IMR-90 (cell line): Measurements from ENCODE around the gene STARD6. TPM values are rescaled to one million over a fixed set of nuclear protein-coding genes. Genes with fewer than 3 reads are reported as not detected.

ENCODE experiments used
- ATAC-seq: fragments of 200-7000 bp; cut with Tn5 transposase; 2 replicates; pipeline ENCODE4 v1.9.1; 2020; ENCODE audit warnings: low read depth, mild to moderate bottlenecking, moderate library complexity
- BruUV-seq: library from RNA; stranded (reverse); fragments of 400-500 nt; replicated peaks from 2 replicates; lab custom pipeline; 2021; lab: Mats Ljungman, UMichigan
- CTCF ChIA-PET: fragments of 300-600 bp; formaldehyde crosslinking; extraction: SDS; loops from one replicate; lab custom pipeline; 2021; ENCODE audit warnings: antibody characterized with exemption; lab: Yijun Ruan, JAX
- POLR2A ChIA-PET: fragments of 300-600 bp; sonication (Branson Sonifier 250); formaldehyde crosslinking; loops from one replicate; lab custom pipeline; 2022; ENCODE audit warnings: antibody characterized with exemption; ENCODE audit not compliant: unreplicated experiment; lab: Charles Lee
- DNase-seq: peaks from one replicate; pipeline ENCODE4 v3.0.0; 2013
- H2AFZ ChIP-seq: replicated peaks from 2 replicates; pipeline ENCODE3; 2013; ENCODE audit warnings: low read length, mild to moderate bottlenecking; ENCODE audit not compliant: poor library complexity
- H2AK5ac ChIP-seq: 2 replicates; pipeline ENCODE4 v1.6.1; 2013; ENCODE audit warnings: low read depth, low read length, inconsistent platforms
- H2AK9ac ChIP-seq: replicated peaks from 2 replicates; pipeline ENCODE3; 2013; ENCODE audit warnings: mild to moderate bottlenecking, low read depth, low read length, moderate library complexity; ENCODE audit not compliant: poor library complexity
- H2BK120ac ChIP-seq: 2 replicates; pipeline ENCODE4 v1.6.1; 2013; ENCODE audit warnings: low read depth, low read length, inconsistent platforms
- H2BK15ac ChIP-seq: 3 replicates; pipeline ENCODE4 v1.6.1; 2013; ENCODE audit warnings: low read depth, low read length, inconsistent platforms
- H2BK20ac ChIP-seq: 2 replicates; pipeline ENCODE4 v1.6.1; 2013; ENCODE audit warnings: low read depth, mild to moderate bottlenecking, inconsistent platforms, low read length, moderate library complexity
- H2BK5ac ChIP-seq: 2 replicates; pipeline ENCODE4 v1.6.1; 2013; ENCODE audit warnings: mild to moderate bottlenecking, low read depth, low read length, inconsistent platforms; ENCODE audit not compliant: poor library complexity, severe bottlenecking
- H3K14ac ChIP-seq: replicated peaks from 2 replicates; pipeline ENCODE4 v1.6.1; 2013; ENCODE audit warnings: low read depth, low read length, inconsistent platforms
- H3K18ac ChIP-seq: 2 replicates; pipeline ENCODE4 v1.6.1; 2013; ENCODE audit warnings: low read depth, low read length, control low read depth
- H3K23ac ChIP-seq: 2 replicates; pipeline ENCODE4 v1.6.1; 2013; ENCODE audit warnings: low read depth, low read length, inconsistent platforms
- H3K27ac ChIP-seq: 2 replicates; pipeline ENCODE4 v1.5.1; 2013; ENCODE audit warnings: mild to moderate bottlenecking, control low read depth, low read length; ENCODE audit not compliant: insufficient read depth
- H3K27me3 ChIP-seq: 2 replicates; pipeline ENCODE4 v1.6.1; 2013; ENCODE audit warnings: low read length; ENCODE audit not compliant: control insufficient read depth, insufficient read depth
- H3K36me3 ChIP-seq: 2 replicates; pipeline ENCODE4 v1.6.1; 2013; ENCODE audit warnings: low read length, mixed read lengths; ENCODE audit not compliant: control insufficient read depth, insufficient read depth
- H3K4ac ChIP-seq: 2 replicates; pipeline ENCODE4 v1.6.1; 2013; ENCODE audit warnings: low read depth, low read length, inconsistent platforms
- H3K4me1 ChIP-seq: 2 replicates; pipeline ENCODE4 v1.6.1; 2013; ENCODE audit warnings: low read length, mixed read lengths; ENCODE audit not compliant: control insufficient read depth, insufficient read depth
- H3K4me2 ChIP-seq: 2 replicates; pipeline ENCODE4 v1.6.1; 2013; ENCODE audit warnings: low read depth, mild to moderate bottlenecking, control low read depth, low read length, moderate library complexity
- H3K4me3 ChIP-seq: 2 replicates; pipeline ENCODE4 v1.5.1; 2013; ENCODE audit warnings: low read depth, mild to moderate bottlenecking, control low read depth, low read length, moderate library complexity; ENCODE audit not compliant: insufficient read depth
- H3K56ac ChIP-seq: 2 replicates; pipeline ENCODE4 v1.6.1; 2013; ENCODE audit warnings: low read length, inconsistent platforms; ENCODE audit not compliant: insufficient read depth; ENCODE audit errors: extremely low read depth
- H3K79me1 ChIP-seq, 2 experiments: 2 replicates each; pipeline ENCODE4 v1.6.1; 2013; ENCODE audit warnings: low read length in 2 of 2, inconsistent platforms in 1 of 2, low read depth in 1 of 2
- H3K9ac ChIP-seq: 2 replicates; pipeline ENCODE4 v1.6.1; 2013; ENCODE audit warnings: low read depth, low read length, control low read depth
- H3K9me1 ChIP-seq: 2 replicates; pipeline ENCODE4 v1.6.1; 2013; ENCODE audit warnings: low read length, inconsistent platforms; ENCODE audit not compliant: insufficient read depth
- H3K9me3 ChIP-seq: 2 replicates; pipeline ENCODE4 v1.6.1; 2013; ENCODE audit warnings: low read length; ENCODE audit not compliant: control insufficient read depth, insufficient read depth
- H4K20me1 ChIP-seq: 2 replicates; pipeline ENCODE4 v1.6.1; 2013; ENCODE audit warnings: low read length, inconsistent platforms; ENCODE audit not compliant: insufficient read depth
- H4K5ac ChIP-seq: 2 replicates; pipeline ENCODE4 v1.6.1; 2013; ENCODE audit warnings: mild to moderate bottlenecking, low read depth, low read length, control low read depth
- H4K8ac ChIP-seq, 2 experiments: 2 replicates each; pipeline ENCODE4 v1.6.1; 2013; ENCODE audit warnings: low read depth in 2 of 2, low read length in 2 of 2, control low read depth in 1 of 2, inconsistent platforms in 1 of 2
- H4K91ac ChIP-seq: 2 replicates; pipeline ENCODE4 v1.6.1; 2013; ENCODE audit warnings: low read depth, low read length, inconsistent platforms; ENCODE audit not compliant: insufficient read depth
- ELK1 ChIP-seq: fragments of 150-350 bp; IDR thresholded peaks from 2 replicates; pipeline ENCODE4 v1.6.1; 2016; ENCODE audit warnings: low read depth, mild to moderate bottlenecking, low read length, moderate library complexity, borderline replicate concordance
- MAFK ChIP-seq: IDR thresholded peaks from 2 replicates; pipeline ENCODE4 v1.6.1; 2012; ENCODE audit warnings: low read depth, low read length, improper control_type of control experiment
- WGBS, 2 experiments: methylation state at CpG; one replicate each; pipeline versions ENCODE4 v1.1.5 to v1.1.7; 2013; ENCODE audit warnings: missing lambda C conversion rate in 2 of 2; ENCODE audit not compliant: insufficient read length in 1 of 2; ENCODE audit errors: extremely low coverage in 2 of 2; 5-methylcytosine and 5-hydroxymethylcytosine counted together
- dilution Hi-C: fragments of 300-500 bp; cut with HindIII; formaldehyde crosslinking; loops from one replicate; pipeline ENCODE4 v1.14.3; 2018; ENCODE audit warnings: low sequenced_read_pairs; ENCODE audit not compliant: unreplicated experiment
- in situ Hi-C: fragments of 300-500 bp; cut with MboI; formaldehyde crosslinking; loops from 3 replicates; pipeline ENCODE4 v1.14.3; 2019; ENCODE audit warnings: low sequenced_read_pairs, inconsistent platforms, mixed read lengths
- intact Hi-C: fragments of 100-400 bp; cut with micrococcal nuclease; formaldehyde crosslinking; loops from 2 replicates; pipeline ENCODE4 v1.10.0; 2022
- polyA plus RNA-seq, 3 experiments: library from polyadenylated mRNA; depleted of rRNA; stranded (reverse); fragments of >200 nt; gene quantifications; 2 replicates each; pipeline ENCODE4 v1.2.3, GENCODE V29; 2012; ENCODE audit warnings: low replicate concordance in 1 of 3
- total RNA-seq: library from RNA; depleted of rRNA; stranded (reverse); fragments of >200 nt; gene quantifications from 2 replicates; pipeline ENCODE4 v1.2.3, GENCODE V29; 2012

STARD6 gene
- total and polyA plus RNA-seq, 2 of the 4 experiments (the other 2 are of a cell fraction): not detected

GRCh38 chr18:54296062-54296461 lies 61.6 kb downstream of the STARD6 start:
- no peak overlapping the region for H4K5ac ChIP-seq
- BruUV-seq: no TSS peak
- H3K9me3 ChIP-seq: no peaks in the 10 kb centered on the region

More at GRCh38 chr18:54296062-54296461, 61.6 kb downstream of the STARD6 start:
- Histone ChIP-seq H3K79me1 (no peaks in the 10 kb centered on the region), H2AK9ac (no peak overlapping the region), H3K9me1 (no peaks in the 10 kb centered on the region), H2BK20ac (no peak overlapping the region), H3K27me3 (no peaks in the 10 kb centered on the region), H2BK120ac (no peak overlapping the region), H3K18ac (no peak overlapping the region), H3K4me2 (no peak overlapping the region), H3K23ac (no peak overlapping the region), H3K4me1 (no peaks in the 10 kb centered on the region), H3K56ac (no peak overlapping the region), H3K4me3 (no peak overlapping the region), H3K4ac (no peak overlapping the region), H3K14ac (no peak overlapping the region), H4K20me1 (no peaks in the 10 kb centered on the region), H4K91ac (no peak overlapping the region), H2AFZ (no peak overlapping the region), H3K9ac (no peak overlapping the region), H4K8ac (no peak overlapping the region), H3K36me3 (0 out of 2 replicates have a peak, but pooled peaks cover 3% of the 10 kb centered on the region), H3K27ac (no peak overlapping the region), H2AK5ac (no peak overlapping the region), H2BK5ac (no peak overlapping the region), H2BK15ac (no peak overlapping the region)
- DNase-seq (peak; percentile 32), ATAC-seq (no peak)
- in situ Hi-C loops: no loop called here
- POLR2A ChIA-PET: no interaction called here
- intact Hi-C loops: no loop called here
- no CpG with 5 or more reads among the region's 2 CpGs for WGBS, 2 experiments
- dilution Hi-C loops: no loop called here
- CTCF ChIA-PET: no interaction called here
- TF ChIP-seq ELK1 (no peak), MAFK (no peak)
